Measurements from ENCODE around the gene NCK1.

The NCK1 gene

DNA sequence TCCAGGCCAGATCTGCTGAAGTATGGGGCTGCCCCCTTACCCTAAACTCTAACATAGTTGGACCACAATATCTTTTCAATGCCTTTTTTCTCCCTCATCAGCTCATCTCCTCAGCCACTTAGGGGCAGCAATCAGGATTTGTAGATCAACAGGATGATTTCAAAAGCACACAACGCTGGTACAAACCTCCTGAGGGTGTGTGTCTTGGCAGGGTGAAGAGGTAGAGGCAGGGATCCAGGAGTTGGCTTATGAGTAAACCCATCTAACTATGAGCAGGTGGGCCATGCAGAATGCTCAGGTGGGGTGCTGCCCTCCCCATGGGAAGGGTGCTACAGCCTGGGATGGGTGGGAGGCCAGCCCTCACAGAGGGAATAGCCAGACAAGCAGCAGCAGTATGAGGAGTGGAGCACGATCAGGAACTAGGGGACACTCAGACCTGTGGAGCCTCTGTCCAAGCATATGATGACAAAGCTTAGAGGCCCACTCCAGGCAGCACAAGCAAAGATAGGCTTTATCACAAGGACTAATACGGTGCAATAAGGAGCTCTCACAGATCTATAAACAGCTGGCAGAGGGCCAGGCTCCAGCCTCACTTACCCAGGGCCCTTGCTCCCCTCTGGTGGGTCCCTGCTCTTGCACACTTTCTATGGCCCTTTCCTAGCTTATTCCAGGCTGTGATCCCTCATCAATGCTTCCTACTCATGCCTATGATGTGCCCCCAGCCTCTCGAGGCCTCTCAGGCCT, 127.9 kb downstream of the NCK1 start:
- no peak for DNase-seq

DNA sequence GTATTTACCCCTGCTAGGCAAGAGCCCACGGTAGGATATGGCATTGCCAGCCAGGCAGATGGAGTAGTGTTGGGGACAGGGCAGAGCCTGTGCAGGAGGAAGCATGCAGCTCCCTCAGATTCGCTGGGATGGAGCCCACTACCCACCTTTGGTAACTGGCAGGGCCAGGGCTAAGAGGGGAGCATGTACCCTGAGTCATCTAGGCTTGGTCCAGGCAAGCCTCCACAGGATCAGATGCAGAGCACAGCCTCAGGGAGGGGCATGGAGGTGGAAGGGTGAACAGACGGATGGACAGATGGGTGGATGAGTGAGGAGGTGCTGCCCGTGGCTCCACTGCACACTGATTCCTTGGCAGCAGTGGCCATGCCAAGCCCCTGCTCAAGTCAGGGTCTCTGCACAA, 128.8 kb downstream of the NCK1 start:
- DNase-seq, result no peak

DNA sequence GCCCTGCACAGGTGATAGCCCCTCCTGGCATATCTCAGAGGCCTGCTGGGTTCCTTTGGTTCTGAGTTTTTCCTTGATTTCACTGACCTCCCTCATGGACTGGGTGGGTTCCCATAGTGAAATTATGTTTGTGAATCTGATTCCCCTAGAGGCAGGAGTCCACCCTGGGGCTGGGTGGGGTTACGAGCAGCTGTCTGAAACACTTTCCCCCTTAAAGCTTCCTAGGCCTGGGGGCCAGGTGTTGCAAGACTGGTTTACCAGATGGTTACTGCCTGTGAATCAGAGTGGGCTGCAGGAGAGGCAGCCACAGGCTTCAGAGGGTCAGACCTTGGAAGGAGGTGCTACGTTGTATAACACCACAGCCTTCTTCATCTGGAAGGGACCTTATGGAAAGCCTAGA, 130.1 kb downstream of the NCK1 start:
- DNase-seq, result no peak

DNA sequence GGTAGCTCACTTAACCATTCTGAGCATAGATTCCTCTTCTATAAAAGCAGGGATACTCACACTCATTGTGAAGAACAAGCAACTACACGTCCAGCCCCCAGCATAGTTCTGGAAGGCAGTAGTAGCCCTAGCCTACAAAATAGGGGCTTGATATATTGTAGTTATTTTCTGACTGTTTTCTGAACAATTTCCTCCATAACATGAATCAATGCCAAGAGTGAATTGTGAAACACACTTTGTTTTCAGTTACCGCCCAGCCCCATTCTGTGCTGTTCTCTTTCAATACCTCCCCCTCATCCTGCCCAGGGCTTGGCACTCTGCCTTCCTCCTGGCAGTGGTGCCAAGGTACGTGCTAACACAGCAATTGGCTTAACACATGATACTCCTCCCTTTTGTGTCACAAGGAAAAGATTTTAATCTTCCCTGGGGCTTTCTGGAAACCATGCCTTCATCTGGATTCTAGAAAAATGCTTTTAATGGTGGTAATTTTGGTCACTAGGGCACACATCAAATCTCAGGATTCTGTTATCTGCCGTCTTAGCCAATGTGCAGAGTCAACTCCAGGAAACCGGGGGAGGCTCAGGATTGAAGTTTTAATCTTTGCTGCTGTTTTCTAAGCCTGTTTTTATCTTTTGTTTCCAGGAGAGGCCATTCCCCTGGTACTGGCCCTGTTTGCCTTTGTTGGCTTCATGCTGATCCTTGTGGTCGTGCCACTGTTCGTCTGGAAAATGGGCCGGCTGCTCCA, 132.9 kb downstream of the NCK1 start:
- peak; percentile 47 for DNase-seq

DNA sequence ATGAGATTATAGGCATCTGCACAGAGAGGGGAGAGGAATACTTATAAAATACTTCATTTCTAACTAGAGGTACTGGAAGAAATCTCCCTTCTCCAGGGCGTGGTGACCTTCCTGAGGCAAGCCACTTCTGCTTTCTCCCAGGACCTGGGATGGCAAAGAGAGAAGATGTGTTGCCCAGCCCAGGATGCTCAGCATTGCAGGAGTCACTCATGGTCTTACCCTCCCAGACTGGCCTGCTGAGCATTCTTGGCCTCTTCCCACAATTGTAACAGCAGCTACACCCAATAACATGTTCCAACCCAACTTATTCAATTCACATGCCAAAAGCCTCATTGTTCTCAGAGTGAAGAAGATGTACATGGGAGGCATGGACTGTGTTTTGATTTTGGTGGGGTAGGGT, 133.6 kb downstream of the NCK1 start:
- DNase-seq, result no peak
